ENCODE data around the gene NEDD4. TPM values are rescaled to one million over a fixed set of nuclear protein-coding genes. Genes with fewer than 3 reads are reported as not detected.
A peak's percentile ranks its signal among the peaks of the same experiment; 100 is the strongest.

The NEDD4 gene
- total RNA-seq, 1 experiment from 2014 or later = 57.7 TPM

GRCh38 chr15:56019060-56019793 is 25.8 kb upstream of the NEDD4 start:
- Mint-ChIP-seq H3K27ac (ENCODE audit: low read depth, unreplicated experiment) (no peak overlapping the region), H3K4me1 (ENCODE audit: insufficient read depth, unreplicated experiment) (peaks cover 18% of the 10 kb centered on the region), H3K9me3 (ENCODE audit: unreplicated experiment) (no peaks in the 10 kb centered on the region), H3K4me3 (ENCODE audit: unreplicated experiment) (no peak overlapping the region), H3K27me3 (ENCODE audit: insufficient read depth, unreplicated experiment) (no peaks in the 10 kb centered on the region), H3K36me3 (ENCODE audit: insufficient read depth, unreplicated experiment) (no peaks in the 10 kb centered on the region)
- BruUV-seq (replicated peaks) = no TSS peak
- ChIA-PET POLR2A (no interaction called here), CTCF (interaction anchor here (0.6 to 1.5 kb wide), 8 partner anchors 8 to 137 kb away, joined by 3 to 12 read pairs (median 3); no protein-coding TSS in a partner anchor)
- intact Hi-C loops (cut with micrococcal nuclease) = no loop called here
- no peak for TF ChIP-seq CTCF (IDR thresholded peaks at IDR 0.05; ENCODE audit: unreplicated experiment)
- DNase-seq (ENCODE audit: unreplicated experiment) = peak; percentile 33

GRCh38 chr15:56017920-56018319 is 24.5 kb upstream of the NEDD4 start:
- H3K9me3 Mint-ChIP-seq (ENCODE audit: unreplicated experiment) = peaks cover 3% of the 10 kb centered on the region
- no peak for DNase-seq (ENCODE audit: unreplicated experiment)
- no peak for TF ChIP-seq CTCF (IDR thresholded peaks at IDR 0.05; ENCODE audit: unreplicated experiment)
- no peak overlapping the region for H3K4me3 Mint-ChIP-seq (ENCODE audit: unreplicated experiment)
- intact Hi-C loops (cut with micrococcal nuclease) = no loop called here
- H3K36me3 Mint-ChIP-seq (ENCODE audit: insufficient read depth, unreplicated experiment) = no peaks in the 10 kb centered on the region
- no peaks in the 10 kb centered on the region for H3K27me3 Mint-ChIP-seq (ENCODE audit: insufficient read depth, unreplicated experiment)
- H3K27ac Mint-ChIP-seq (ENCODE audit: low read depth, unreplicated experiment) = peak overlapping the region; percentile 3
- peaks cover 18% of the 10 kb centered on the region for H3K4me1 Mint-ChIP-seq (ENCODE audit: insufficient read depth, unreplicated experiment)
- BruUV-seq (replicated peaks) = no TSS peak
- ChIA-PET CTCF (interaction anchor here (0.6 to 1.6 kb wide), 16 partner anchors 10 to 410 kb away, joined by 3 to 12 read pairs (median 4); no protein-coding TSS in a partner anchor), POLR2A (interaction anchor here (0.7 to 1.6 kb wide), 10 partner anchors 10 to 699 kb away, joined by 3 to 13 read pairs (median 4); partner anchors contain the start of gene PIGBOS1)

- Mint-ChIP-seq H3K4me3 (ENCODE audit: unreplicated experiment) (no peak overlapping the region), H3K9me3 (ENCODE audit: unreplicated experiment) (peaks cover 7% of the 10 kb centered on the region), H3K27ac (ENCODE audit: low read depth, unreplicated experiment) (peak overlapping the region; percentile 3), H3K36me3 (ENCODE audit: insufficient read depth, unreplicated experiment) (no peaks in the 10 kb centered on the region), H3K4me1 (ENCODE audit: insufficient read depth, unreplicated experiment) (peaks cover 18% of the 10 kb centered on the region), H3K27me3 (ENCODE audit: insufficient read depth, unreplicated experiment) (no peaks in the 10 kb centered on the region)
- intact Hi-C loops (cut with micrococcal nuclease) = no loop called here
- POLR2A ChIA-PET = interaction anchor here (0.7 to 1.6 kb wide), 10 partner anchors 9 to 699 kb away, joined by 3 to 13 read pairs (median 4); partner anchors contain the start of gene PIGBOS1
- BruUV-seq (replicated peaks) = no TSS peak
- DNase-seq (ENCODE audit: unreplicated experiment) = no peak
- CTCF ChIA-PET = interaction anchor here (0.6 to 1.6 kb wide), 11 partner anchors 9 to 410 kb away, joined by 3 to 12 read pairs (median 4); no protein-coding TSS in a partner anchor
- no peak for TF ChIP-seq CTCF (IDR thresholded peaks at IDR 0.05; ENCODE audit: unreplicated experiment)
These were observed 24.1 kb upstream of the NEDD4 start for GRCh38 chr15:56017511-56017910.

- ChIA-PET CTCF (interaction anchor here (0.5 to 1.6 kb wide), 2 partner anchors 8 to 461 kb away, joined by 3 to 5 read pairs; no protein-coding TSS in a partner anchor), POLR2A (interaction anchor here (0.8 to 1.1 kb wide), 3 partner anchors 17 to 23 kb away, joined by 3 read pairs; no protein-coding TSS in a partner anchor)
- TF ChIP-seq CTCF (IDR thresholded peaks at IDR 0.05; ENCODE audit: unreplicated experiment) = no peak
- peaks cover 7% of the 10 kb centered on the region for H3K9me3 Mint-ChIP-seq (ENCODE audit: unreplicated experiment)
- H3K4me3 Mint-ChIP-seq (ENCODE audit: unreplicated experiment) = no peak overlapping the region
- no TSS peak for BruUV-seq (replicated peaks)
- DNase-seq (ENCODE audit: unreplicated experiment) = no peak
- intact Hi-C loops (cut with micrococcal nuclease) = no loop called here
- peaks cover 5% of the 10 kb centered on the region for H3K36me3 Mint-ChIP-seq (ENCODE audit: insufficient read depth, unreplicated experiment)
- H3K27me3 Mint-ChIP-seq (ENCODE audit: insufficient read depth, unreplicated experiment) = no peaks in the 10 kb centered on the region
- H3K27ac Mint-ChIP-seq (ENCODE audit: low read depth, unreplicated experiment) = no peak overlapping the region
- H3K4me1 Mint-ChIP-seq (ENCODE audit: insufficient read depth, unreplicated experiment) = peaks cover 18% of the 10 kb centered on the region
These were observed 22.9 kb upstream of the NEDD4 start for GRCh38 chr15:56016281-56016680.
